ENCODE results near the gene IGF2BP2. TPM values are rescaled to one million over a fixed set of nuclear protein-coding genes. Genes with fewer than 3 reads are reported as not detected.

The IGF2BP2 gene
- total and polyA plus RNA-seq, 2 of the 13 experiments (the other 11 are each of a cell fraction or from before 2014, with no cell fraction given) = 6.5 to 46.0 TPM

- TF ChIP-seq, protein P1, sequence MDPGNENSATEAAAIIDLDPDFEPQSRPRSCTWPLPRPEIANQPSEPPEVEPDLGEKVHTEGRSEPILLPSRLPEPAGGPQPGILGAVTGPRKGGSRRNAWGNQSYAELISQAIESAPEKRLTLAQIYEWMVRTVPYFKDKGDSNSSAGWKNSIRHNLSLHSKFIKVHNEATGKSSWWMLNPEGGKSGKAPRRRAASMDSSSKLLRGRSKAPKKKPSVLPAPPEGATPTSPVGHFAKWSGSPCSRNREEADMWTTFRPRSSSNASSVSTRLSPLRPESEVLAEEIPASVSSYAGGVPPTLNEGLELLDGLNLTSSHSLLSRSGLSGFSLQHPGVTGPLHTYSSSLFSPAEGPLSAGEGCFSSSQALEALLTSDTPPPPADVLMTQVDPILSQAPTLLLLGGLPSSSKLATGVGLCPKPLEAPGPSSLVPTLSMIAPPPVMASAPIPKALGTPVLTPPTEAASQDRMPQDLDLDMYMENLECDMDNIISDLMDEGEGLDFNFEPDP (CRISPR knock-in tag; conservative IDR thresholded peaks at IDR 0.05) = no peak
- TF ChIP-seq USF2 (IDR thresholded peaks at IDR 0.05; ENCODE audit: low read depth, low read length) = no peak
- TF ChIP-seq USF2 (CRISPR knock-in tag; IDR thresholded peaks at IDR 0.05; ENCODE audit: borderline replicate concordance) = no peak
- TF ChIP-seq RBM39 (IDR thresholded peaks at IDR 0.05; ENCODE audit: low read depth, low read length, poor library complexity, severe bottlenecking) = no peak
- peak; percentile 16; the same call in 1 of the 2 replicates for TF ChIP-seq ZNF253 (CRISPR knock-in tag; IDR thresholded peaks at IDR 0.05; ENCODE audit: borderline replicate concordance)
- peak; percentile 15; the same call in 1 of the 2 replicates for TF ChIP-seq ATF2 (CRISPR knock-in tag; IDR thresholded peaks at IDR 0.05)
- TF ChIP-seq ZNF550 (CRISPR knock-in tag; IDR thresholded peaks at IDR 0.05; ENCODE audit: borderline replicate concordance) = no peak
- peak; percentile 58; the same call in 1 of the 2 replicates for TF ChIP-seq SRY (CRISPR knock-in tag; IDR thresholded peaks at IDR 0.05)
- TF ChIP-seq ZNF746 (CRISPR knock-in tag; IDR thresholded peaks at IDR 0.05) = no peak
- peak; percentile 31; the same call in 1 of the 2 replicates for TF ChIP-seq DMAP1 (CRISPR knock-in tag; IDR thresholded peaks at IDR 0.05)
- TF ChIP-seq, protein P2, sequence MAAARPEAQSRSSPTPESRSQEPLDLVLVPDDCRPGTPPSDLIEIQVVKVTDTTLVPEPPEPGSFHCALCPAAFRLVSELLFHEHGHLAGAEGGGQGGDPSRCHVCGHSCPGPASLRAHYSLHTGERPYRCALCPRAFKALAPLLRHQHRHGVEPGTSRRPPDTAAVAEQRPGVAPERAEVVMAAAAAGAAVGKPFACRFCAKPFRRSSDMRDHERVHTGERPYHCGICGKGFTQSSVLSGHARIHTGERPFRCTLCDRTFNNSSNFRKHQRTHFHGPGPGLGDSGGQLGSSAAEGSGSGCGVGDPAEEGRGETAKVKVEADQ (CRISPR knock-in tag; IDR thresholded peaks at IDR 0.05; ENCODE audit: borderline replicate concordance) = no peak
- no peak for TF ChIP-seq DNMT1 (CRISPR knock-in tag; IDR thresholded peaks at IDR 0.05)
- TF ChIP-seq TBX3 (IDR thresholded peaks at IDR 0.05; ENCODE audit: borderline replicate concordance) = no peak
- TF ChIP-seq PHF5A (CRISPR knock-in tag; IDR thresholded peaks at IDR 0.05; ENCODE audit: low read depth, unreplicated experiment) = no peak
- TF ChIP-seq KLF6 (CRISPR knock-in tag; IDR thresholded peaks at IDR 0.05) = no peak
- no peak for TF ChIP-seq MAFK (conservative IDR thresholded peaks at IDR 0.05 in 1 of 2, IDR thresholded peaks at IDR 0.05 in 1 of 2; ENCODE audit: low read length in 2 of 2)
- TF ChIP-seq ZNF234 (CRISPR knock-in tag; conservative IDR thresholded peaks at IDR 0.05) = 0 out of 2 replicates have a peak, but pooled peaks have one; percentile 62
- peak; percentile 37; the same call in 1 of the 2 replicates for TF ChIP-seq SAFB2 (CRISPR knock-in tag; IDR thresholded peaks at IDR 0.05; ENCODE audit: borderline replicate concordance, low read depth)
- no peak for TF ChIP-seq ZNF792 (CRISPR knock-in tag; IDR thresholded peaks at IDR 0.05)
- TF ChIP-seq LBX2 (CRISPR knock-in tag; IDR thresholded peaks at IDR 0.05; ENCODE audit: borderline replicate concordance) = peak; percentile 21; the same call in 1 of the 2 replicates
- TF ChIP-seq GABPA (IDR thresholded peaks at IDR 0.05; ENCODE audit: low read depth, low read length) = peak; percentile 63
- TF ChIP-seq GABPA (CRISPR knock-in tag; IDR thresholded peaks at IDR 0.05; ENCODE audit: low read depth) = peak; percentile 57; the same call in 1 of the 2 replicates
- TF ChIP-seq MTF2 (CRISPR knock-in tag; IDR thresholded peaks at IDR 0.05; ENCODE audit: borderline replicate concordance) = peak; percentile 81; the same call in 1 of the 2 replicates
- TF ChIP-seq BRD4 (CRISPR knock-in tag; IDR thresholded peaks at IDR 0.05) = no peak
These were observed 1.0 kb upstream of the IGF2BP2 start (continued) for GRCh38 chr3:185825639-185826481.
